Measurements from ENCODE around the gene LGI4.

DNA sequence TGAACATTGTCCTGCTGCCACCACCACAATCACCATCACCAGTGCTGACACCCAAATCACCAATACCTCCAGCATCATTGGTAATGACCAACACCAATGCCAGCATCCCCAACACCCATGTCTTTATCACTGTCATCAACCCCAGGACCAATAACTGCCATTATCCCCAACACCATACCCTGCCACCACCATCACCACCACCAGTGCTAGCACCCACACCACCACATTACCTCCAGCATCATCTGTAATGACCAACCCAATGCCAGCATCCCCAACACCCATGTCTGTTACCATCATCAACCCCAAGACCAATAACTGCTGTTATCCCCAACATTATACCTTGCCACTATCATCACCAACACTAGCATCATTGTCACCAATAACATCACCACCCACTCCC lies 2.6 kb downstream of the LGI4 start:
- TF ChIP-seq, protein P1, sequence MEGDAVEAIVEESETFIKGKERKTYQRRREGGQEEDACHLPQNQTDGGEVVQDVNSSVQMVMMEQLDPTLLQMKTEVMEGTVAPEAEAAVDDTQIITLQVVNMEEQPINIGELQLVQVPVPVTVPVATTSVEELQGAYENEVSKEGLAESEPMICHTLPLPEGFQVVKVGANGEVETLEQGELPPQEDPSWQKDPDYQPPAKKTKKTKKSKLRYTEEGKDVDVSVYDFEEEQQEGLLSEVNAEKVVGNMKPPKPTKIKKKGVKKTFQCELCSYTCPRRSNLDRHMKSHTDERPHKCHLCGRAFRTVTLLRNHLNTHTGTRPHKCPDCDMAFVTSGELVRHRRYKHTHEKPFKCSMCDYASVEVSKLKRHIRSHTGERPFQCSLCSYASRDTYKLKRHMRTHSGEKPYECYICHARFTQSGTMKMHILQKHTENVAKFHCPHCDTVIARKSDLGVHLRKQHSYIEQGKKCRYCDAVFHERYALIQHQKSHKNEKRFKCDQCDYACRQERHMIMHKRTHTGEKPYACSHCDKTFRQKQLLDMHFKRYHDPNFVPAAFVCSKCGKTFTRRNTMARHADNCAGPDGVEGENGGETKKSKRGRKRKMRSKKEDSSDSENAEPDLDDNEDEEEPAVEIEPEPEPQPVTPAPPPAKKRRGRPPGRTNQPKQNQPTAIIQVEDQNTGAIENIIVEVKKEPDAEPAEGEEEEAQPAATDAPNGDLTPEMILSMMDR (IDR thresholded peaks at IDR 0.05), result no peak
- TF ChIP-seq POLR2AphosphoS5 (IDR thresholded peaks at IDR 0.05) (no peak), POLR2A (IDR thresholded peaks at IDR 0.05; ENCODE audit: low read depth) (no peak)

All from esophagus muscularis mucosa (tissue), 3 donors.